ENCODE data around the gene CLMN. TPM values are rescaled to one million over a fixed set of nuclear protein-coding genes. Genes with fewer than 3 reads are reported as not detected.

The CLMN gene
- total RNA-seq, 1 experiment from 2014 or later = 8.6 TPM

DNA sequence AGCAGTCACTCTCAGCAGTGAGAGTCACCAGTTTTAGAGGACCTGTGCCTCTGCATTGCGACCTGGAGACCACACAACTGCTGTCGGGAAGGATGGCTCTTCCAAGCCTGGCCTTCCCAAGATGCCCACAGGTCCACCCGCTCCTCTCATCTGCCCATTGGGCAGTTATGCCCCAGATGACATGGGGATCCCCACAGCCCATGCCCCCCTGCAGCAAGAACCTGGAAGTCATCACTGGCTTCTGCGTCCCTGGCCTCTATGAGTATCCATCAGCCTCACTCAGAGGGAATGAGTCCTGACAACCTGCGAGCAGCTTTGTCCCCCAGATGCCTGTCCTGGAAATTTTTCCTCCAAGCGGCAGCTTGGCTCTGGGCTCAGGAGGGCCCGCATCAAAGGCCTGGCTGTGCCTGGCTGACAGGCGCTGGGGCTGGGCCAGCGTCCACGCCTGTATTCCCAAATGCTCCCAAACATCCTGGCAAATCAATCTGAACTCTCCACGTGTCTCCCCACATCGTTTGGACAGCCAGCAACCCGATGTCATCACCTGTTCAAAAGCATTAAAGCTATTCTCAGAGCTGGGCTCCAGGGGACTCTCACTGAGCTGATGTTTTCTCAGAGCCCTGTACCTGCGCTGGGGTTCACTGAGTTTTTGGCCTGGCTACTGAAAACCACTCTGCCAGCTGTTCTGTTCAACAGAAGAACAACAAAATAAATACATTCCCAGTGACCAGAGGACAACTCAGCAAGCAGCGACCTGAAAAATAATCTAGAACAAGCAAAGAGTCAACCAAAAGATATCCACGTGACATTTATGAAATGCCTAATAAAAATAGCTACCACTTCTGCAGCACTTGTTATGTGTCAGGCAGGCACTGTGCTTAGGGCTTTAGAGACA, 57.8 kb downstream of the CLMN start:
- no peaks in the 10 kb centered on the region for H3K27me3 ChIP-seq (replicated peaks; ENCODE audit: insufficient read depth, low read depth, low read length, poor library complexity)
- no TSS peak for BruUV-seq (replicated peaks)
- no peak for DNase-seq (ENCODE audit: low spot score)
- no peak overlapping the region for H3K4me3 ChIP-seq (ENCODE audit: low read depth, low read length, poor library complexity, severe bottlenecking)
- peaks cover 80% of the 10 kb centered on the region for H3K4me1 ChIP-seq (ENCODE audit: insufficient read depth, low read length, poor library complexity, severe bottlenecking)
- intact Hi-C loops (cut with micrococcal nuclease; ENCODE audit: unreplicated experiment) = loop anchor here (10.0 kb wide), 1 partner anchor 107 kb away; the partner anchor contains the start of gene DICER1
- TF ChIP-seq CTCF (conservative IDR thresholded peaks at IDR 0.05; ENCODE audit: low read depth, low read length) (no peak), EZH2 (IDR thresholded peaks at IDR 0.05; ENCODE audit: borderline replicate concordance, low read depth, low read length, poor library complexity, severe bottlenecking) (no peak)
- no peaks in the 10 kb centered on the region for H3K36me3 ChIP-seq (ENCODE audit: insufficient read depth, low read length, poor library complexity, severe bottlenecking)
- peaks cover 6% of the 10 kb centered on the region for H3K9me3 ChIP-seq (ENCODE audit: low read depth, low read length, poor library complexity, severe bottlenecking)
- ChIA-PET POLR2A (ENCODE audit: low non-redundant PET) (interaction anchor here (0.6 kb wide), 3 partner anchors 28 to 507 kb away, joined by 3 to 18 read pairs (median 7); no protein-coding TSS in a partner anchor), CTCF (no interaction called here)
- peak overlapping the region; percentile 84 for H3K27ac ChIP-seq (ENCODE audit: low read depth, low read length, poor library complexity, severe bottlenecking)

DNA sequence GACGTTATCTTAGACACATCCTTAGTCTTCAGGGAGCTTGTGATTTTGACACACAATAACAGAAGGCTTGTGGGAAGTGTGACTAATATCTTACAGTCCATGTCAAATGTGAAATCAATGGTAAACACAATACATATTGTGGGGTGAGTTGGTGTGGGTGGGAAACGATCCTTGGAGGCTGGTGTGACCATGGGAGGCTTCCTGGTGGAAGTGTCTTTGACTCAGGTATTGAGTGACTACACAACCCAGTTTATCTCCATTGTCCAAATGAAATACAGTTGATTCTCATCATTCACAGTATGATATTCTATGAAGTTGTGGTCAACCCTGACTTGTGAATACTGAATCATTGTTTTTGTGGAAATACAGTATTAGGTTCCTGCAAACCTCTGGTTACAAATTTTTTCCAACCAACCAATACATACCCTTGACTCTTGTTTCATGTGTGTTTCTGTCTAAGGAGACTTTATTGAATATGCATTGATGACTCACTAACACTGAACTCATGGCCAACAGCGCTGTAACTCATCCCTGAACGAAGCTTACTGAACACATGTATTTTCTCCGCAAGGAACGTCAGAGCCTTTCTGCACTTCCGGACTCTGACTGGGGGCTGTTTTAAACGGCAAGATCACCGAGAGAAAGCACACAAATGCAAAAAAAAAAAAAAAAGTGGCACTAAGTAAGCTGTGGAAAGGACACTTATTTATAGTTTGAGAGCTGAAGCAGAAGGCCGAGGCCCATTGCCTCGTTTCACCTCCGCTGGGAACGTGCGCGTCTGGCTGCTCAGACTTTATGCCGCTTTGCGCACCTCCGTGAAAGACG, 59.0 kb downstream of the CLMN start:
- CTCF ChIA-PET = no interaction called here
- peak overlapping the region; percentile 84 for H3K27ac ChIP-seq (ENCODE audit: low read depth, low read length, poor library complexity, severe bottlenecking)
- H3K4me1 ChIP-seq (ENCODE audit: insufficient read depth, low read length, poor library complexity, severe bottlenecking) = peaks cover 83% of the 10 kb centered on the region
- BruUV-seq (replicated peaks) = no TSS peak
- no peaks in the 10 kb centered on the region for H3K27me3 ChIP-seq (replicated peaks; ENCODE audit: insufficient read depth, low read depth, low read length, poor library complexity)
- intact Hi-C loops (cut with micrococcal nuclease; ENCODE audit: unreplicated experiment) = loop anchor here (10.0 kb wide), 1 partner anchor 106 kb away; the partner anchor contains the start of gene DICER1
- H3K36me3 ChIP-seq (ENCODE audit: insufficient read depth, low read length, poor library complexity, severe bottlenecking) = no peaks in the 10 kb centered on the region
- H3K9me3 ChIP-seq (ENCODE audit: low read depth, low read length, poor library complexity, severe bottlenecking) = no peaks in the 10 kb centered on the region
- TF ChIP-seq CTCF (conservative IDR thresholded peaks at IDR 0.05; ENCODE audit: low read depth, low read length) (no peak), EZH2 (IDR thresholded peaks at IDR 0.05; ENCODE audit: borderline replicate concordance, low read depth, low read length, poor library complexity, severe bottlenecking) (no peak)
- DNase-seq (ENCODE audit: low spot score) = peak; percentile 83
- POLR2A ChIA-PET (ENCODE audit: low non-redundant PET) = interaction anchor here (0.6 kb wide), 3 partner anchors 29 to 508 kb away, joined by 3 to 18 read pairs (median 7); no protein-coding TSS in a partner anchor
- H3K4me3 ChIP-seq (ENCODE audit: low read depth, low read length, poor library complexity, severe bottlenecking) = no peak overlapping the region

- ChIA-PET CTCF (no interaction called here), POLR2A (ENCODE audit: low non-redundant PET) (no interaction called here)
- intact Hi-C loops (cut with micrococcal nuclease; ENCODE audit: unreplicated experiment) = no loop called here
- BruUV-seq (replicated peaks) = no TSS peak
- Histone ChIP-seq H3K4me3 (ENCODE audit: low read depth, low read length, poor library complexity, severe bottlenecking) (no peak overlapping the region), H3K27ac (ENCODE audit: low read depth, low read length, poor library complexity, severe bottlenecking) (peak overlapping the region; percentile 84), H3K27me3 (replicated peaks; ENCODE audit: insufficient read depth, low read depth, low read length, poor library complexity) (no peaks in the 10 kb centered on the region), H3K9me3 (ENCODE audit: low read depth, low read length, poor library complexity, severe bottlenecking) (no peaks in the 10 kb centered on the region), H3K36me3 (ENCODE audit: insufficient read depth, low read length, poor library complexity, severe bottlenecking) (no peaks in the 10 kb centered on the region), H3K4me1 (ENCODE audit: insufficient read depth, low read length, poor library complexity, severe bottlenecking) (peaks cover 83% of the 10 kb centered on the region)
- peak; percentile 56 for DNase-seq (ENCODE audit: low spot score)
- no peak for TF ChIP-seq CTCF (conservative IDR thresholded peaks at IDR 0.05; ENCODE audit: low read depth, low read length)
- TF ChIP-seq EZH2 (IDR thresholded peaks at IDR 0.05; ENCODE audit: borderline replicate concordance, low read depth, low read length, poor library complexity, severe bottlenecking) = no peak
Observed at GRCh38 chr14:95258754-95259593, 60.7 kb downstream of the CLMN start.
